Smooth muscle cell (in vitro differentiated cells): ENCODE data around the gene GALNT10. TPM values are rescaled to one million over a fixed set of nuclear protein-coding genes. Genes with fewer than 3 reads are reported as not detected.

Experiments
- DNase-seq: peaks from one replicate; lab custom pipeline; 2025; ENCODE audit not compliant: unreplicated experiment; lab: John Stamatoyannopoulos, UW
- H2AFZ ChIP-seq: fragments of 200-600 bp; sonication (generic); 2 replicates; pipeline ENCODE4 v1.6.0; 2016; ENCODE audit warnings: antibody characterized with exemption, low read depth, mild to moderate bottlenecking
- H3F3A ChIP-seq: fragments of 200-600 bp; sonication (generic); 2 replicates; pipeline ENCODE4 v1.6.0; 2017; ENCODE audit warnings: antibody characterized with exemption, low read depth
- H3K27ac ChIP-seq: fragments of 200-600 bp; sonication (generic); 2 replicates; pipeline ENCODE4 v1.5.1; 2016; ENCODE audit warnings: low read depth, mild to moderate bottlenecking
- H3K27me3 ChIP-seq: fragments of 200-600 bp; sonication (generic); 2 replicates; pipeline ENCODE4 v1.6.1; 2016; ENCODE audit warnings: low read depth, mild to moderate bottlenecking
- H3K36me3 ChIP-seq: fragments of 200-600 bp; sonication (generic); 2 replicates; pipeline ENCODE4 v1.5.1; 2016; ENCODE audit warnings: low read depth
- H3K4me1 ChIP-seq: fragments of 200-600 bp; sonication (generic); 2 replicates; pipeline ENCODE4 v1.5.1; 2016; ENCODE audit warnings: low read depth
- H3K4me2 ChIP-seq: fragments of 200-600 bp; sonication (generic); 2 replicates; pipeline ENCODE4 v1.6.0; 2016; ENCODE audit warnings: mild to moderate bottlenecking
- H3K4me3 ChIP-seq: fragments of 200-600 bp; sonication (generic); 2 replicates; pipeline ENCODE4 v1.5.1; 2016; ENCODE audit warnings: mild to moderate bottlenecking
- H3K79me2 ChIP-seq: fragments of 200-600 bp; sonication (generic); 2 replicates; pipeline ENCODE4 v1.6.0; 2016; ENCODE audit warnings: low read depth, mild to moderate bottlenecking
- H3K9ac ChIP-seq: fragments of 200-600 bp; sonication (generic); 2 replicates; pipeline ENCODE4 v1.6.0; 2016; ENCODE audit warnings: low read depth
- H3K9me3 ChIP-seq: fragments of 200-600 bp; sonication (generic); replicated peaks from 2 replicates; pipeline ENCODE4 v1.5.1; 2016; ENCODE audit warnings: low read depth
- H4K20me1 ChIP-seq: fragments of 200-600 bp; sonication (generic); 2 replicates; pipeline ENCODE4 v1.6.0; 2016; ENCODE audit warnings: low read depth
- WGBS: methylation state at CpG from one replicate; pipeline ENCODE4 v1.1.7; 2016; ENCODE audit warnings: low lambda C conversion rate; 5-methylcytosine and 5-hydroxymethylcytosine counted together
- polyA plus RNA-seq: library from polyadenylated mRNA; unstranded; fragments of >200 nt; fragmentation: Nextera tagmentation; extraction: Ambion mirVana; gene quantifications from 2 replicates; pipeline ENCODE4 v1.2.1, GENCODE V29; 2016
- total RNA-seq: library from RNA; depleted of rRNA; stranded (reverse); fragments of >200 nt; gene quantifications from 2 replicates; pipeline ENCODE4 v1.2.3, GENCODE V29; 2014
- TF ChIP-seq, protein P1 (sequence below): fragments of 200-600 bp; sonication (generic); IDR thresholded peaks from 2 replicates; pipeline ENCODE4 v1.5.1; 2017; ENCODE audit warnings: borderline replicate concordance, mild to moderate bottlenecking, antibody characterized with exemption; ENCODE audit not compliant: insufficient read depth, poor library complexity, severe bottlenecking

Gene GALNT10
- total and polyA plus RNA-seq, 2 experiments from 2014 or later: 23.6 to 24.6 TPM

DNA sequence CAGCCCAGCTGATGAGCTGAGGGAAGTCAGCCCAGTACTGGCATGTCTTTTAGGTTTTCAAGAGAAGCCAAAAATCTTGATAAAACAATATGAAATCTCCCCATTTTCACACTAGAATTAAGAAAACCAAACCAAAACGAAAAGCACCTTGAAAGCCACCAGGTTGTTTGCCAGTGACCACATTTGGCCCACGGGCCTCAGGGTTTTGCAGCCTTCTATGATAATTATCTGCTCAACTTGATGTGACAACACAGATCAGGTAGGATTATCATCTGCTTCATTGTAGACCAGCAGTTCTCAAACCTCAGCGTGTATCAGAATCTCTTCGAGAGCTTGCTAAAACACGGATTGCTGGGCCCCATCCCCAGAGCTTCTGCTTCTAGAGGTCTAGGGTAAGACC, 101.4 kb downstream of the GALNT10 start:
- Histone ChIP-seq H3F3A (peaks cover 5% of the 10 kb centered on the region), H3K9me3 (no peaks in the 10 kb centered on the region), H3K4me3 (no peak overlapping the region), H3K9ac (no peak overlapping the region), H3K4me2 (no peak overlapping the region), H3K4me1 (peaks cover 11% of the 10 kb centered on the region), H3K79me2 (no peaks in the 10 kb centered on the region), H2AFZ (no peak overlapping the region), H3K27ac (no peak overlapping the region), H3K27me3 (no peaks in the 10 kb centered on the region), H4K20me1 (no peaks in the 10 kb centered on the region), H3K36me3 (no peaks in the 10 kb centered on the region)
- TF ChIP-seq, protein P1, sequence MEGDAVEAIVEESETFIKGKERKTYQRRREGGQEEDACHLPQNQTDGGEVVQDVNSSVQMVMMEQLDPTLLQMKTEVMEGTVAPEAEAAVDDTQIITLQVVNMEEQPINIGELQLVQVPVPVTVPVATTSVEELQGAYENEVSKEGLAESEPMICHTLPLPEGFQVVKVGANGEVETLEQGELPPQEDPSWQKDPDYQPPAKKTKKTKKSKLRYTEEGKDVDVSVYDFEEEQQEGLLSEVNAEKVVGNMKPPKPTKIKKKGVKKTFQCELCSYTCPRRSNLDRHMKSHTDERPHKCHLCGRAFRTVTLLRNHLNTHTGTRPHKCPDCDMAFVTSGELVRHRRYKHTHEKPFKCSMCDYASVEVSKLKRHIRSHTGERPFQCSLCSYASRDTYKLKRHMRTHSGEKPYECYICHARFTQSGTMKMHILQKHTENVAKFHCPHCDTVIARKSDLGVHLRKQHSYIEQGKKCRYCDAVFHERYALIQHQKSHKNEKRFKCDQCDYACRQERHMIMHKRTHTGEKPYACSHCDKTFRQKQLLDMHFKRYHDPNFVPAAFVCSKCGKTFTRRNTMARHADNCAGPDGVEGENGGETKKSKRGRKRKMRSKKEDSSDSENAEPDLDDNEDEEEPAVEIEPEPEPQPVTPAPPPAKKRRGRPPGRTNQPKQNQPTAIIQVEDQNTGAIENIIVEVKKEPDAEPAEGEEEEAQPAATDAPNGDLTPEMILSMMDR: no peak
- DNase-seq: no peak
- WGBS: 90% methylated on average over 5 of the region's 5 CpGs

- no peak overlapping the region for H3K27ac ChIP-seq
- no peak overlapping the region for H3K4me2 ChIP-seq
- 100% methylated on average over 1 of the region's 1 CpG for WGBS
- no peaks in the 10 kb centered on the region for H3K79me2 ChIP-seq
- H3K4me1 ChIP-seq: no peaks in the 10 kb centered on the region
- no peak overlapping the region for H2AFZ ChIP-seq
- no peaks in the 10 kb centered on the region for H3K9me3 ChIP-seq
- no peak overlapping the region for H3K9ac ChIP-seq
- H3F3A ChIP-seq: no peaks in the 10 kb centered on the region
- H4K20me1 ChIP-seq: no peaks in the 10 kb centered on the region
- TF ChIP-seq, protein P1: no peak
- no peak for DNase-seq
- no peaks in the 10 kb centered on the region for H3K36me3 ChIP-seq
- no peaks in the 10 kb centered on the region for H3K27me3 ChIP-seq
- no peak overlapping the region for H3K4me3 ChIP-seq
These were observed 102.7 kb downstream of the GALNT10 start for GRCh38 chr5:154293219-154293618.

GRCh38 chr5:154295551-154295950, 105.0 kb downstream of the GALNT10 start:
- H4K20me1 ChIP-seq: no peaks in the 10 kb centered on the region
- H3K4me3 ChIP-seq: no peak overlapping the region
- TF ChIP-seq, protein P1: no peak
- no peaks in the 10 kb centered on the region for H3K27me3 ChIP-seq
- no peaks in the 10 kb centered on the region for H3K4me1 ChIP-seq
- H3K36me3 ChIP-seq: peaks cover 3% of the 10 kb centered on the region
- H3K9me3 ChIP-seq: no peaks in the 10 kb centered on the region
- no peaks in the 10 kb centered on the region for H3F3A ChIP-seq
- no peak overlapping the region for H3K4me2 ChIP-seq
- 100% methylated on average over 1 of the region's 1 CpG for WGBS
- DNase-seq: no peak
- H2AFZ ChIP-seq: no peak overlapping the region
- no peak overlapping the region for H3K27ac ChIP-seq
- H3K9ac ChIP-seq: no peak overlapping the region
- no peaks in the 10 kb centered on the region for H3K79me2 ChIP-seq

GRCh38 chr5:154296525-154297159, 106.1 kb downstream of the GALNT10 start:
- H3K27ac ChIP-seq: no peak overlapping the region
- no peak for DNase-seq
- H3K9ac ChIP-seq: no peak overlapping the region
- H2AFZ ChIP-seq: no peak overlapping the region
- H3F3A ChIP-seq: no peaks in the 10 kb centered on the region
- H3K79me2 ChIP-seq: no peaks in the 10 kb centered on the region
- H3K27me3 ChIP-seq: no peaks in the 10 kb centered on the region
- no peaks in the 10 kb centered on the region for H3K4me1 ChIP-seq
- 83% methylated on average over 6 of the region's 6 CpGs for WGBS
- no peak overlapping the region for H3K4me2 ChIP-seq
- H4K20me1 ChIP-seq: no peaks in the 10 kb centered on the region
- no peak overlapping the region for H3K4me3 ChIP-seq
- no peaks in the 10 kb centered on the region for H3K9me3 ChIP-seq
- H3K36me3 ChIP-seq: peaks cover 3% of the 10 kb centered on the region
- TF ChIP-seq, protein P1: no peak
